Epithelial cell of esophagus (primary cell): ENCODE data around the gene IGSF11.
A peak's percentile ranks its signal among the peaks of the same experiment; 100 is the strongest.

ENCODE experiments used
- DNase-seq: peaks from one replicate; pipeline ENCODE4 v3.0.0; 2010; ENCODE audit warnings: low read depth
- H3K4me3 ChIP-seq: 2 replicates; pipeline ENCODE4 v1.5.1; 2011; ENCODE audit warnings: mild to moderate bottlenecking, low read length, control low read depth
- CTCF ChIP-seq: IDR thresholded peaks from 2 replicates; pipeline ENCODE4 v1.5.1; 2011; ENCODE audit warnings: low read depth, mild to moderate bottlenecking, low read length, control low read depth, inconsistent platforms; ENCODE audit not compliant: insufficient read depth; ENCODE audit errors: missing control alignments

IGSF11 gene

GRCh38 chr3:118951089-118951488 is 83.6 kb downstream of the IGSF11 start:
- no peak for TF ChIP-seq CTCF
- no peak overlapping the region for H3K4me3 ChIP-seq
- no peak for DNase-seq

- no peak for DNase-seq
- no peak for TF ChIP-seq CTCF
- no peak overlapping the region for H3K4me3 ChIP-seq
These were observed 85.4 kb downstream of the IGSF11 start for GRCh38 chr3:118949113-118949760.

- no peak for DNase-seq
- H3K4me3 ChIP-seq: no peak overlapping the region
- TF ChIP-seq CTCF: no peak
These were observed 86.5 kb downstream of the IGSF11 start for GRCh38 chr3:118948146-118948545.

- H3K4me3 ChIP-seq: no peak overlapping the region
- no peak for TF ChIP-seq CTCF
- peak; percentile 10 for DNase-seq
These were observed 88.2 kb downstream of the IGSF11 start for GRCh38 chr3:118946449-118946848.

- no peak for DNase-seq
- H3K4me3 ChIP-seq: no peak overlapping the region
- no peak for TF ChIP-seq CTCF
These were observed 88.8 kb downstream of the IGSF11 start for GRCh38 chr3:118945834-118946233.

- TF ChIP-seq CTCF: no peak
- DNase-seq: no peak
- no peak overlapping the region for H3K4me3 ChIP-seq
These were observed 91.0 kb downstream of the IGSF11 start for GRCh38 chr3:118943597-118943996.

- no peak for TF ChIP-seq CTCF
- no peak overlapping the region for H3K4me3 ChIP-seq
- no peak for DNase-seq
These were observed 92.0 kb downstream of the IGSF11 start for GRCh38 chr3:118942671-118943070.
